K562 (cell line): Measurements from ENCODE around the gene PSMA7.

Source experiments
- CC2D1A ChIP-seq: fragments of 450-650 bp; IDR thresholded peaks from 2 replicates; pipeline ENCODE4 v1.6.1; 2017; ENCODE audit warnings: mild to moderate bottlenecking
- CTCF ChIP-seq, 3 experiments: IDR thresholded peaks in 2 of 3; conservative IDR thresholded peaks in 1 of 3; 2 replicates each; pipeline ENCODE4 v1.5.1; 2011 to 2012; ENCODE audit warnings: low read length in 3 of 3, mild to moderate bottlenecking in 3 of 3, control low read depth in 2 of 3, improper control_type of control experiment in 1 of 3, inconsistent platforms in 1 of 3, low read depth in 1 of 3, mixed read lengths in 1 of 3, moderate library complexity in 1 of 3; ENCODE audit not compliant: insufficient read depth in 2 of 3
- EP300 ChIP-seq: IDR thresholded peaks from 2 replicates; pipeline ENCODE4 v1.6.1; 2012; ENCODE audit warnings: low read length, improper control_type of control experiment
- LEF1 ChIP-seq: fragments of 450-650 bp; IDR thresholded peaks from 2 replicates; pipeline ENCODE4 v1.6.1; 2016; ENCODE audit warnings: mild to moderate bottlenecking
- RFX5 ChIP-seq: IDR thresholded peaks from 2 replicates; pipeline ENCODE4 v1.6.1; 2011; ENCODE audit warnings: low read depth, mild to moderate bottlenecking, improper control_type of control experiment, low read length
- TRIM28 ChIP-seq: fragments of 450-650 bp; IDR thresholded peaks from 2 replicates; pipeline ENCODE4 v1.6.1; 2017
- ZNF436 ChIP-seq: fragments of 250-450, 450-650 bp; sonication (Bioruptor Pico); formaldehyde crosslinking; IDR thresholded peaks from 2 replicates; pipeline ENCODE4 v1.7.0; 2020; ENCODE audit warnings: mild to moderate bottlenecking
- ZNF511 ChIP-seq: sonication (generic); formaldehyde crosslinking; IDR thresholded peaks from 2 replicates; pipeline ENCODE4 v1.8.0; 2022; ENCODE audit warnings: mild to moderate bottlenecking, missing genetic modification reagents
- ZNF512 ChIP-seq: IDR thresholded peaks from 2 replicates; pipeline ENCODE4 v1.6.1; 2016; ENCODE audit warnings: missing genetic modification characterization, missing compliant biosample characterization

GRCh38 chr20:62121776-62122653 lies 21.2 kb downstream of the PSMA7 start, which contains the start of gene LSM14B:
- TF ChIP-seq EP300 (peak; percentile 30; the same call in 1 of the 2 replicates), TRIM28 (no peak), ZNF436 (CRISPR knock-in tag) (no peak), ZNF512 (tag) (no peak), RFX5 (no peak), CTCF (IDR thresholded peaks at IDR 0.05 in 2 of 3, conservative IDR thresholded peaks at IDR 0.05 in 1 of 3; ENCODE audit: insufficient read depth in 2 of 3, low read depth in 1 of 3, low read length in 3 of 3) (no peak), ZNF511 (CRISPR knock-in tag) (no peak), LEF1 (no peak), CC2D1A (no peak)
